K562 (cell line): Measurements from ENCODE around the gene GGNBP2. TPM values are rescaled to one million over a fixed set of nuclear protein-coding genes. Genes with fewer than 3 reads are reported as not detected.
A peak's percentile ranks its signal among the peaks of the same experiment; 100 is the strongest.

Experiments
- ATF7 ChIP-seq: fragments of 450-650 bp; IDR thresholded peaks from 2 replicates; pipeline ENCODE4 v1.7.1; 2014; ENCODE audit warnings: mild to moderate bottlenecking, moderate library complexity
- FOXA3 ChIP-seq, 2 experiments: fragments of 450-650 bp in 1 of 2; sonication (generic) in 1 of 2; formaldehyde crosslinking; IDR thresholded peaks in 1 of 2; conservative IDR thresholded peaks in 1 of 2; 2 replicates each; pipeline versions ENCODE4 v1.4.0 to v1.8.0; 2020 to 2022; ENCODE audit warnings: mild to moderate bottlenecking in 2 of 2, missing genetic modification reagents in 1 of 2
- HDAC3 ChIP-seq: fragments of 450-650 bp; IDR thresholded peaks from 2 replicates; pipeline ENCODE4 v1.6.1; 2018; ENCODE audit warnings: borderline replicate concordance, mild to moderate bottlenecking, moderate library complexity; ENCODE audit not compliant: partially characterized antibody
- HNRNPL ChIP-seq: fragments of 200-400 bp; formaldehyde crosslinking; IDR thresholded peaks from 2 replicates; pipeline ENCODE4 v1.6.1; 2017; ENCODE audit warnings: low read depth, mild to moderate bottlenecking, low read length
- JUNB ChIP-seq: fragments of 450-650 bp; formaldehyde crosslinking; conservative IDR thresholded peaks from 2 replicates; pipeline ENCODE4 v1.4.0; 2020; ENCODE audit warnings: mild to moderate bottlenecking
- MYNN ChIP-seq, 2 experiments: sonication (generic); formaldehyde crosslinking in 1 of 2; IDR thresholded peaks; 2 replicates each; pipeline versions ENCODE4 v1.5.0 to v1.6.1; 2016 to 2020; ENCODE audit warnings: antibody characterized with exemption in 1 of 2, missing genetic modification reagents in 1 of 2
- PML ChIP-seq: IDR thresholded peaks from 2 replicates; pipeline ENCODE4 v1.6.1; 2012; ENCODE audit warnings: low read length, inconsistent platforms
- RFX1 ChIP-seq: fragments of 450-650 bp; IDR thresholded peaks from 2 replicates; pipeline ENCODE4 v1.6.1; 2016; ENCODE audit warnings: mild to moderate bottlenecking, moderate library complexity
- ZC3H4 ChIP-seq: sonication (generic); formaldehyde crosslinking; IDR thresholded peaks from 2 replicates; pipeline ENCODE4 v1.9.0; 2021; ENCODE audit warnings: missing genetic modification reagents, borderline replicate concordance
- ZNF24 ChIP-seq: fragments of 450-650 bp; IDR thresholded peaks from 2 replicates; pipeline ENCODE4 v1.6.1; 2016
- ZNF384 ChIP-seq: IDR thresholded peaks from 2 replicates; pipeline ENCODE4 v1.6.1; 2012; ENCODE audit warnings: low read depth, low read length, improper control_type of control experiment
- ZNF77 ChIP-seq: fragments of 250-450 bp; sonication (Bioruptor Pico); IDR thresholded peaks from 2 replicates; pipeline ENCODE4 v1.5.0; 2020
- ZNF780A ChIP-seq: fragments of 250-450 bp; sonication (Bioruptor Pico); IDR thresholded peaks from 2 replicates; pipeline ENCODE4 v1.5.0; 2021; ENCODE audit warnings: mild to moderate bottlenecking
- polyA plus RNA-seq, 8 experiments: library from polyadenylated mRNA; depleted of rRNA in 4 of 8; stranded (reverse) in 5 of 8; unstranded in 3 of 8; fragments of >200 nt; fragmentation: Nextera tagmentation in 2 of 8; fragmentation: Illumina TruSeq in 1 of 8; extraction: Ambion mirVana in 2 of 8; extraction: Trizol in 1 of 8; gene quantifications; 2 replicates each; pipeline versions ENCODE4 v1.2.1 to v1.2.3, GENCODE V29; 2011 to 2014; ENCODE audit warnings: inconsistent platforms in 1 of 8, missing spikeins in 1 of 8
- total RNA-seq, 7 experiments: library from RNA; depleted of rRNA in 6 of 7; stranded (reverse); fragments of >200 nt in 6 of 7; fragmentation: Illumina TruSeq in 2 of 7; extraction: Trizol in 2 of 7; gene quantifications; 2 replicates each; pipeline versions ENCODE4 v1.2.1 to v1.2.3, GENCODE V29; 2011 to 2021; ENCODE audit warnings: low replicate concordance in 1 of 7
- TF ChIP-seq, protein P1 (sequence below): sonication (generic); formaldehyde crosslinking; IDR thresholded peaks from 2 replicates; pipeline ENCODE4 v1.8.0; 2022; ENCODE audit warnings: missing genetic modification reagents, mild to moderate bottlenecking, moderate library complexity, borderline replicate concordance
- TF ChIP-seq, protein P2 (sequence below): sonication (generic); formaldehyde crosslinking; IDR thresholded peaks from 2 replicates; pipeline ENCODE4 v1.9.0; 2022; ENCODE audit warnings: mild to moderate bottlenecking, missing genetic modification reagents
- TF ChIP-seq, protein P3 (sequence below): fragments of 200-600 bp; sonication (generic); IDR thresholded peaks from one replicate; pipeline ENCODE4 v1.6.1; 2012; ENCODE audit warnings: mild to moderate bottlenecking, low read depth, low read length, inconsistent platforms

Gene GGNBP2
- total and polyA plus RNA-seq, 9 of the 15 experiments (the other 6 are each of a cell fraction or from before 2014, with no cell fraction given), result 35.7 to 96.6 (median 64.1) TPM

DNA sequence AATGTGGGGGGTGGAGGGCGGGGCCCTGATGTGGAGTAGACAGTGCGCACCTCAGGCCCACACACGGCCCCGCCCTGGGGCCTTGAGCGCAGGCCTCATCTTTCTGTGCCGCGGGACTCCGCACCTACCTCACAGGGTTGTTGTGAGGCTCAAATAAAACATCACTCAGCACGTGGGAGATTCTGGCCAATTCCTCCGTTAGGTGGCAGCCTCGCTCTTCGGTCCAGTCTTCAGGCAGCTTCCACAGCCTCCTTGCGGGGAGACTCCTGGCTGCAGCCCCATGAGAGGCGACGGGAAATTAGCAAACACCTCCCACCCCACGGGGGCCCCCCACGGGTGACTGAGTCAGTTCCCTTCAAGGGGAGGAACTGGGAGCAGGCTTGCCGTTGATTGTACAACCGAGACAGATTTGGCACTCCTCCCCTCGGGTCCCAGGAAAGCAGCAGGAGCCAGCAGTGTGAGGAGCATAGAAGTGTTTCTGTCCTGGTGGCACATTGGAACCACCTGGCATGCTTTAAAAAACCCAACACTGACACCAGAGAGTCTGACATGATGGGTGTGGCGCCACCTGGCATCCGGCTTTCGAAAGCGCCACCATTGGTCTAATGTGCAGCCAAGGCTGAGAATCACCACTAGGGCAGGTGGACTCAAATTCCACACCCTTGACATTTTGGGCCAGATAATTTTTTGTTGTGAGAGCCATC is 64.2 kb downstream of the GGNBP2 start (continued):
- TF ChIP-seq ZNF24 (no peak), ZNF77 (CRISPR knock-in tag) (no peak), RFX1 (no peak), ZNF780A (CRISPR knock-in tag) (no peak), PML (no peak), ZNF384 (no peak), ATF7 (peak; percentile 42), HDAC3 (no peak), HNRNPL (no peak), JUNB (CRISPR knock-in tag) (no peak), ZC3H4 (no peak), MYNN (IDR thresholded peaks at IDR 0.05) (no peak), MYNN (CRISPR knock-in tag; IDR thresholded peaks at IDR 0.05) (no peak), FOXA3 (CRISPR knock-in tag; conservative IDR thresholded peaks at IDR 0.05 in 1 of 2, IDR thresholded peaks at IDR 0.05 in 1 of 2) (no peak)
- TF ChIP-seq, protein P1, sequence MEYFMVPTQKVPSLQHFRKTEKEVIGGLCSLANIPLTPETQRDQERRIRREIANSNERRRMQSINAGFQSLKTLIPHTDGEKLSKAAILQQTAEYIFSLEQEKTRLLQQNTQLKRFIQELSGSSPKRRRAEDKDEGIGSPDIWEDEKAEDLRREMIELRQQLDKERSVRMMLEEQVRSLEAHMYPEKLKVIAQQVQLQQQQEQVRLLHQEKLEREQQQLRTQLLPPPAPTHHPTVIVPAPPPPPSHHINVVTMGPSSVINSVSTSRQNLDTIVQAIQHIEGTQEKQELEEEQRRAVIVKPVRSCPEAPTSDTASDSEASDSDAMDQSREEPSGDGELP (CRISPR knock-in tag), result peak; percentile 50; the same call in 1 of the 2 replicates
- TF ChIP-seq, protein P2, sequence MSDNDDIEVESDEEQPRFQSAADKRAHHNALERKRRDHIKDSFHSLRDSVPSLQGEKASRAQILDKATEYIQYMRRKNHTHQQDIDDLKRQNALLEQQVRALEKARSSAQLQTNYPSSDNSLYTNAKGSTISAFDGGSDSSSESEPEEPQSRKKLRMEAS (CRISPR knock-in tag), result peak; percentile 82
- TF ChIP-seq, protein P3, sequence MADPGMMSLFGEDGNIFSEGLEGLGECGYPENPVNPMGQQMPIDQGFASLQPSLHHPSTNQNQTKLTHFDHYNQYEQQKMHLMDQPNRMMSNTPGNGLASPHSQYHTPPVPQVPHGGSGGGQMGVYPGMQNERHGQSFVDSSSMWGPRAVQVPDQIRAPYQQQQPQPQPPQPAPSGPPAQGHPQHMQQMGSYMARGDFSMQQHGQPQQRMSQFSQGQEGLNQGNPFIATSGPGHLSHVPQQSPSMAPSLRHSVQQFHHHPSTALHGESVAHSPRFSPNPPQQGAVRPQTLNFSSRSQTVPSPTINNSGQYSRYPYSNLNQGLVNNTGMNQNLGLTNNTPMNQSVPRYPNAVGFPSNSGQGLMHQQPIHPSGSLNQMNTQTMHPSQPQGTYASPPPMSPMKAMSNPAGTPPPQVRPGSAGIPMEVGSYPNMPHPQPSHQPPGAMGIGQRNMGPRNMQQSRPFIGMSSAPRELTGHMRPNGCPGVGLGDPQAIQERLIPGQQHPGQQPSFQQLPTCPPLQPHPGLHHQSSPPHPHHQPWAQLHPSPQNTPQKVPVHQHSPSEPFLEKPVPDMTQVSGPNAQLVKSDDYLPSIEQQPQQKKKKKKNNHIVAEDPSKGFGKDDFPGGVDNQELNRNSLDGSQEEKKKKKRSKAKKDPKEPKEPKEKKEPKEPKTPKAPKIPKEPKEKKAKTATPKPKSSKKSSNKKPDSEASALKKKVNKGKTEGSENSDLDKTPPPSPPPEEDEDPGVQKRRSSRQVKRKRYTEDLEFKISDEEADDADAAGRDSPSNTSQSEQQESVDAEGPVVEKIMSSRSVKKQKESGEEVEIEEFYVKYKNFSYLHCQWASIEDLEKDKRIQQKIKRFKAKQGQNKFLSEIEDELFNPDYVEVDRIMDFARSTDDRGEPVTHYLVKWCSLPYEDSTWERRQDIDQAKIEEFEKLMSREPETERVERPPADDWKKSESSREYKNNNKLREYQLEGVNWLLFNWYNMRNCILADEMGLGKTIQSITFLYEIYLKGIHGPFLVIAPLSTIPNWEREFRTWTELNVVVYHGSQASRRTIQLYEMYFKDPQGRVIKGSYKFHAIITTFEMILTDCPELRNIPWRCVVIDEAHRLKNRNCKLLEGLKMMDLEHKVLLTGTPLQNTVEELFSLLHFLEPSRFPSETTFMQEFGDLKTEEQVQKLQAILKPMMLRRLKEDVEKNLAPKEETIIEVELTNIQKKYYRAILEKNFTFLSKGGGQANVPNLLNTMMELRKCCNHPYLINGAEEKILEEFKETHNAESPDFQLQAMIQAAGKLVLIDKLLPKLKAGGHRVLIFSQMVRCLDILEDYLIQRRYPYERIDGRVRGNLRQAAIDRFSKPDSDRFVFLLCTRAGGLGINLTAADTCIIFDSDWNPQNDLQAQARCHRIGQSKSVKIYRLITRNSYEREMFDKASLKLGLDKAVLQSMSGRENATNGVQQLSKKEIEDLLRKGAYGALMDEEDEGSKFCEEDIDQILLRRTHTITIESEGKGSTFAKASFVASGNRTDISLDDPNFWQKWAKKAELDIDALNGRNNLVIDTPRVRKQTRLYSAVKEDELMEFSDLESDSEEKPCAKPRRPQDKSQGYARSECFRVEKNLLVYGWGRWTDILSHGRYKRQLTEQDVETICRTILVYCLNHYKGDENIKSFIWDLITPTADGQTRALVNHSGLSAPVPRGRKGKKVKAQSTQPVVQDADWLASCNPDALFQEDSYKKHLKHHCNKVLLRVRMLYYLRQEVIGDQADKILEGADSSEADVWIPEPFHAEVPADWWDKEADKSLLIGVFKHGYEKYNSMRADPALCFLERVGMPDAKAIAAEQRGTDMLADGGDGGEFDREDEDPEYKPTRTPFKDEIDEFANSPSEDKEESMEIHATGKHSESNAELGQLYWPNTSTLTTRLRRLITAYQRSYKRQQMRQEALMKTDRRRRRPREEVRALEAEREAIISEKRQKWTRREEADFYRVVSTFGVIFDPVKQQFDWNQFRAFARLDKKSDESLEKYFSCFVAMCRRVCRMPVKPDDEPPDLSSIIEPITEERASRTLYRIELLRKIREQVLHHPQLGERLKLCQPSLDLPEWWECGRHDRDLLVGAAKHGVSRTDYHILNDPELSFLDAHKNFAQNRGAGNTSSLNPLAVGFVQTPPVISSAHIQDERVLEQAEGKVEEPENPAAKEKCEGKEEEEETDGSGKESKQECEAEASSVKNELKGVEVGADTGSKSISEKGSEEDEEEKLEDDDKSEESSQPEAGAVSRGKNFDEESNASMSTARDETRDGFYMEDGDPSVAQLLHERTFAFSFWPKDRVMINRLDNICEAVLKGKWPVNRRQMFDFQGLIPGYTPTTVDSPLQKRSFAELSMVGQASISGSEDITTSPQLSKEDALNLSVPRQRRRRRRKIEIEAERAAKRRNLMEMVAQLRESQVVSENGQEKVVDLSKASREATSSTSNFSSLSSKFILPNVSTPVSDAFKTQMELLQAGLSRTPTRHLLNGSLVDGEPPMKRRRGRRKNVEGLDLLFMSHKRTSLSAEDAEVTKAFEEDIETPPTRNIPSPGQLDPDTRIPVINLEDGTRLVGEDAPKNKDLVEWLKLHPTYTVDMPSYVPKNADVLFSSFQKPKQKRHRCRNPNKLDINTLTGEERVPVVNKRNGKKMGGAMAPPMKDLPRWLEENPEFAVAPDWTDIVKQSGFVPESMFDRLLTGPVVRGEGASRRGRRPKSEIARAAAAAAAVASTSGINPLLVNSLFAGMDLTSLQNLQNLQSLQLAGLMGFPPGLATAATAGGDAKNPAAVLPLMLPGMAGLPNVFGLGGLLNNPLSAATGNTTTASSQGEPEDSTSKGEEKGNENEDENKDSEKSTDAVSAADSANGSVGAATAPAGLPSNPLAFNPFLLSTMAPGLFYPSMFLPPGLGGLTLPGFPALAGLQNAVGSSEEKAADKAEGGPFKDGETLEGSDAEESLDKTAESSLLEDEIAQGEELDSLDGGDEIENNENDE, result no peak
